BE2C (cell line): ENCODE measurements around the gene AGBL2.
"Not testable (repeated sequence)": the region's sequence is repeated elsewhere in the genome, so short reads cannot be mapped to it uniquely, and the experiment has no call there.

Experiments
- DNase-seq: peaks from one replicate; pipeline ENCODE4 v3.0.0-alpha.2; 2020
- H3K27me3 ChIP-seq: fragments of 250-450 bp; sonication (Bioruptor Pico); 2 replicates; pipeline ENCODE4 v1.5.1; 2020; ENCODE audit warnings: mild to moderate bottlenecking
- H3K36me3 ChIP-seq: fragments of 250-450 bp; sonication (Bioruptor Pico); 2 replicates; pipeline ENCODE4 v1.5.1; 2020; ENCODE audit warnings: mild to moderate bottlenecking
- H3K4me1 ChIP-seq: fragments of 250-450 bp; sonication (Bioruptor Pico); 2 replicates; pipeline ENCODE4 v1.5.1; 2020
- H3K4me3 ChIP-seq: 2 replicates; pipeline ENCODE4 v1.5.1; 2011; ENCODE audit warnings: low read depth, low read length
- H3K9me3 ChIP-seq: fragments of 250-450 bp; sonication (Bioruptor Pico); 2 replicates; pipeline ENCODE4 v1.5.1; 2020
- CTCF ChIP-seq: IDR thresholded peaks from 2 replicates; pipeline ENCODE4 v1.5.1; 2012; ENCODE audit warnings: mild to moderate bottlenecking, low read depth, low read length

AGBL2 gene

GRCh38 chr11:47669856-47670255 lies 45.3 kb downstream of the AGBL2 start:
- no peaks in the 10 kb centered on the region for H3K9me3 ChIP-seq
- DNase-seq, result no peak
- no peaks in the 10 kb centered on the region for H3K36me3 ChIP-seq
- no peaks in the 10 kb centered on the region for H3K4me1 ChIP-seq
- TF ChIP-seq CTCF, result no peak
- no peak overlapping the region for H3K4me3 ChIP-seq
- H3K27me3 ChIP-seq, result no peaks in the 10 kb centered on the region

GRCh38 chr11:47668665-47669064 lies 46.5 kb downstream of the AGBL2 start:
- no peak for DNase-seq
- no peak for TF ChIP-seq CTCF
- no peaks in the 10 kb centered on the region for H3K27me3 ChIP-seq
- no peak overlapping the region for H3K4me3 ChIP-seq
- no peaks in the 10 kb centered on the region for H3K4me1 ChIP-seq
- no peaks in the 10 kb centered on the region for H3K36me3 ChIP-seq
- H3K9me3 ChIP-seq, result no peaks in the 10 kb centered on the region

- Histone ChIP-seq H3K36me3 (no peaks in the 10 kb centered on the region), H3K4me3 (no peak overlapping the region), H3K4me1 (no peaks in the 10 kb centered on the region), H3K9me3 (no peaks in the 10 kb centered on the region), H3K27me3 (no peaks in the 10 kb centered on the region)
- DNase-seq, result no peak
- no peak for TF ChIP-seq CTCF
Observed at GRCh38 chr11:47667555-47667954, 47.6 kb downstream of the AGBL2 start.

DNA sequence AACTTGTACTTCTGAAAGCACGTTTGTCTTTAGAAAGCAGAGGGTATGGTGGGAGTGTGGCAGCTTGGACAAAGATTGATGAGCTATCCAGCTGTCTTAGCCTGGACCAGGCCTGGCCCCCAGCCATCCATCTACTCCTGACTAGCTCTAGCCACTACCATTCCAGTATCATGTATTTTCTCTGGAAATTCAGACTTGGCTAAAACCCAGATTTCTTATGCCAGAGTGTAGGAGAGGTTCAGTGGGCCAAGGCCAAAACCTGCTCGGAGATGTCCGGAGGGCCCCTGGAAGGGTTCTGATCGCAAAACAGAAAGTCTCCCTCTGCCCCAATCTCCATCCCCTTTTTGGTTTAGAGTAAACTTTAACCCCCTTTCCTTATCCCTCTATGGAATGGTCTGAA lies 48.0 kb downstream of the AGBL2 start:
- Histone ChIP-seq H3K4me3 (no peak overlapping the region), H3K36me3 (no peaks in the 10 kb centered on the region), H3K9me3 (no peaks in the 10 kb centered on the region), H3K4me1 (no peaks in the 10 kb centered on the region), H3K27me3 (no peaks in the 10 kb centered on the region)
- TF ChIP-seq CTCF, result no peak
- DNase-seq, result no peak

DNA sequence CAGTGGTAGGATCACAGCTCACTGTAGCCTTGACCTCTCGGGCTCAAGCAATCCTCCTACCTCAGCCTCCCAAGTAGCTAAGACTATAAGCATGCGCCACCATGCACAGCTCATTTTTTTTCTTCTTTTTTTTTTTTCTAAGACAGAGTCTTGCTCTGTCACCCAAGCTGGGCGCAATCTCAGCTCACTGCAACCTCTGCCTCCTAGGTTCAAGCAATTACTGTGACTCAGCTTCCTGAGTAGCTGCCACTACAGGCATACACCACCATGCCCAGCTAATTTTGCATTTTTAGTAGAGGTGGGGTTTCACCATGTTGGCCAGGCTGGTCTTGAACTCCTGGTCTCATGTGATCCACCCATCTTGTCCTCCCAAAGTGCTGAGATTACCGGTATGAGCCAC lies 50.2 kb downstream of the AGBL2 start:
- H3K4me1 ChIP-seq, H3K36me3 ChIP-seq, H3K27me3 ChIP-seq, H3K4me3 ChIP-seq, H3K9me3 ChIP-seq, DNase-seq: not testable (repeated sequence)

DNA sequence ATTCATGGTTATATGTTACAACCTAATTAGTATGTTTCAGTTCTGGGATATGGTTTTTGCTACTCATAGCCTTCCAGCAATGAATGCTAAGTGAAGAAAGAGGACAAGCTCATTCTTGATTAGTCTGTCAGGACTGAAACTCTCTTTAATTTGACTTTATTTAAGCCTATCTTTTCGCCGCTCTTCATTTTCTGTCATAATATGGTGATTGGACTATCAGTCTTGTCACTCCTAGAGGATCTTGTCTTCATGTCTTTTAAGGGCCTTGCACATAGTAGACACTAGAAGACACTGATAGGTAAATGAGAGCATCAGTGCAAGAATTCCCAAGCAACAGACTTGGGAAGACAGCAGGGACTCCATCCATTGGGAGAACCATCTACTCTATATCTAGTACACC lies 53.9 kb downstream of the AGBL2 start:
- H3K36me3 ChIP-seq, result no peaks in the 10 kb centered on the region
- no peak overlapping the region for H3K4me3 ChIP-seq
- DNase-seq, result no peak
- no peaks in the 10 kb centered on the region for H3K9me3 ChIP-seq
- no peak for TF ChIP-seq CTCF
- no peaks in the 10 kb centered on the region for H3K27me3 ChIP-seq
- no peaks in the 10 kb centered on the region for H3K4me1 ChIP-seq

GRCh38 chr11:47659276-47659675 lies 55.9 kb downstream of the AGBL2 start:
- Histone ChIP-seq H3K27me3 (no peaks in the 10 kb centered on the region), H3K36me3 (no peaks in the 10 kb centered on the region)

More at GRCh38 chr11:47659276-47659675, 55.9 kb downstream of the AGBL2 start:
- H3K4me3 ChIP-seq, result no peak overlapping the region
- TF ChIP-seq CTCF, result no peak
- no peaks in the 10 kb centered on the region for H3K4me1 ChIP-seq
- no peaks in the 10 kb centered on the region for H3K9me3 ChIP-seq
- no peak for DNase-seq
